GM10266 (cell line): ENCODE measurements around the gene PTPRM.

ENCODE experiments used
- DNase-seq: peaks from one replicate; pipeline ENCODE4 v3.0.0; 2012; ENCODE audit errors: extremely low spot score
- TF ChIP-seq, protein P1 (sequence below): IDR thresholded peaks from 2 replicates; pipeline ENCODE4 v1.5.1; 2012; ENCODE audit warnings: mild to moderate bottlenecking, low read depth; ENCODE audit not compliant: control insufficient read depth, insufficient read depth; ENCODE audit errors: missing control alignments

The PTPRM gene

GRCh38 chr18:8339952-8340351 is 772.8 kb downstream of the PTPRM start:
- no peak for DNase-seq

DNA sequence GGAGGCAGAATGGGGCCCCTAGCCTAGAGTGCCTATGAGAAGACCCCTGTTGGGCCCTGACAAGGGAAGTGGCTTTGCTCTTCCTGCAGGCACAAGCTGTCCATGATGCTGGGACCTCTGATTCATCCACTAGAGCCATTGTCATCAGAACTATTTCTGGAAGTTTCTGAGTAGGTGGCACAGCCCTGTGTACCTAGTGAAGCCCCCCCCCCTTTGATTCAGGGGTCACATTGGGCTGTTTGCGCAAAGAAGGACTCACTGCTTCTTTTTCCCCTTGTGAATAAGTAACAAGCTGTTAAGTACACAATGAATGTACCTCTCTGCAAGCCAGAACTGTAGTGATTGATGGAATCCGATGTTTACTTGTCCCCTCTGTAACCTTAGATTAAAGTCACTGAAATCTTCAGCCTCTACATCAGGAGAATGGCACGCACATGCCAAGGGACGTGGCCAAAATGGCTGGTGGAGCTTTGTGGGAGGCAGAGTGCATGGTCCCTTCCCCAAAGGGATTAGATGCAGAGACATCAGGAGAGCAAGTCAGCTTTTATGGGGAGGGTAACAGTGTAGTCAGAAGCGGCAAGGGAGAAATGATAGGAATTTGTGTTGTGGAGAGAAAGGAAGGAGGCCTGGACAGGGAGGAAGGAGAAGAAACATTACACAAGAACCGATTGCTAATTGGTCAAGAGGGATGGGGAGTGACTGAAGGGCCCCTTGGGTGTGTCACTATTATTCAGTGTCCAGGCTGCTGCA is 774.5 kb downstream of the PTPRM start:
- no peak for DNase-seq
- TF ChIP-seq, protein P1, sequence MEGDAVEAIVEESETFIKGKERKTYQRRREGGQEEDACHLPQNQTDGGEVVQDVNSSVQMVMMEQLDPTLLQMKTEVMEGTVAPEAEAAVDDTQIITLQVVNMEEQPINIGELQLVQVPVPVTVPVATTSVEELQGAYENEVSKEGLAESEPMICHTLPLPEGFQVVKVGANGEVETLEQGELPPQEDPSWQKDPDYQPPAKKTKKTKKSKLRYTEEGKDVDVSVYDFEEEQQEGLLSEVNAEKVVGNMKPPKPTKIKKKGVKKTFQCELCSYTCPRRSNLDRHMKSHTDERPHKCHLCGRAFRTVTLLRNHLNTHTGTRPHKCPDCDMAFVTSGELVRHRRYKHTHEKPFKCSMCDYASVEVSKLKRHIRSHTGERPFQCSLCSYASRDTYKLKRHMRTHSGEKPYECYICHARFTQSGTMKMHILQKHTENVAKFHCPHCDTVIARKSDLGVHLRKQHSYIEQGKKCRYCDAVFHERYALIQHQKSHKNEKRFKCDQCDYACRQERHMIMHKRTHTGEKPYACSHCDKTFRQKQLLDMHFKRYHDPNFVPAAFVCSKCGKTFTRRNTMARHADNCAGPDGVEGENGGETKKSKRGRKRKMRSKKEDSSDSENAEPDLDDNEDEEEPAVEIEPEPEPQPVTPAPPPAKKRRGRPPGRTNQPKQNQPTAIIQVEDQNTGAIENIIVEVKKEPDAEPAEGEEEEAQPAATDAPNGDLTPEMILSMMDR: no peak

More at GRCh38 chr18:8339952-8340351, 772.8 kb downstream of the PTPRM start:
- TF ChIP-seq, protein P1: no peak

DNA sequence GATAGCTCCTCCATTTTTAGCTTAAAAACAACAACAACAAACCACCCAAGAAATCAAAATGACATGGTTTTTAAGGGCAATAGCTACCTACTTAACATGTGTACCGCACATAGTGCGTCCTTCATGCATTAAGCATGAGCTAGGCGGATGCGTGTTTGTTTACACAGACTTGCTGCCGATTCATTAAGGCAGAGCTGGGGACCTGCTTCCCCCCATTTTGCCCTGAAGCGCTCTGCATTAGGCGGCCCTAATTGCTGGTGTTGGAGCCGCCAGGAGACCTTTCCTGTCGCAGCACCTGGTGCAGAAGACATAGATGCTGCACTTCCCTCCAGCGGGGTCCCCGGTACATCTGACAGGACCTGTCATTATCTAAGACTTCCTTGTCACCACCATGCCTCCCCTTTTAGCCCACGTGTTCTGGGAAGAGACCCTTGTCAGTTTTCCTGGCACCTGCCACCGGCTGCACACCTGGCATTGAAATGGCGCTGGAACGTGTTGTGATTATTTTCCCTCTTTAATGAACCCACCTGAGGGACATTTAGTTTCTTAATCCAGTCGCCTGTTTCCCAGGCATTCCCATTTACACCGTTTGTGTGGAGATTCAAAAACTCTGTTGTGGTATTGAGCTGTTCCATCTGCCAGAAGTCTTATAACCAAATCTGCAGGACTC is 781.1 kb downstream of the PTPRM start:
- no peak for DNase-seq
- TF ChIP-seq, protein P1: no peak

- DNase-seq: no peak
- TF ChIP-seq, protein P1: no peak
Measured at GRCh38 chr18:8349608-8350323, 782.6 kb downstream of the PTPRM start.

DNA sequence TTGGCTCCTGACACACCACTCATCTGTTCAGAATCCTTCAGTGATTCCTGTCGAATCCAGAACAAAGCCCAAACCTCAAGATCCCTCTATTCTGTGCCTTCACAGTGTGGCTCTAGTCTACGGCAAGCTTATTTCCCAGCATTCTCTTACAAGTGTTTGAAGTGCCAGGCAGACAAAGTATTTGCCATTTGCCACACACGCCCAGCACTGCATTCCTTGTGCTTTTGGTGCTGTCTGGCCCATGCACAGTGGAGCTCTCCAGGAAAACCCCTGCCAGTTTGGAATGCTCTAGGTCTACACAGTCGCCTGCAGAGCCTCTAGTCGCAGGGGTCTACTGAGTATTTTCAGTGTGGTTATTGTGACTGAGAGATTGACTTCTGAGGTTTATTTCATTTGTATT is 783.5 kb downstream of the PTPRM start:
- no peak for DNase-seq
- TF ChIP-seq, protein P1: no peak

GRCh38 chr18:8351161-8351560 is 784.0 kb downstream of the PTPRM start:
- DNase-seq: no peak
- TF ChIP-seq, protein P1: no peak
